ENCODE measurements around the gene CAMTA1.

The CAMTA1 gene

GRCh38 chr1:7104339-7104738, 319.1 kb downstream of the CAMTA1 start:
- no peak for TF ChIP-seq CTCF (IDR thresholded peaks at IDR 0.05; ENCODE audit: low read depth, low read length)
- H3K4me3 ChIP-seq (ENCODE audit: low read depth, low read length), result no peak overlapping the region

GRCh38 chr1:7105269-7105668, 320.0 kb downstream of the CAMTA1 start:
- no peak overlapping the region for H3K4me3 ChIP-seq (ENCODE audit: low read depth, low read length)
- TF ChIP-seq CTCF (IDR thresholded peaks at IDR 0.05; ENCODE audit: low read depth, low read length), result no peak

- no peak for TF ChIP-seq CTCF (IDR thresholded peaks at IDR 0.05; ENCODE audit: low read depth, low read length)
- no peak overlapping the region for H3K4me3 ChIP-seq (ENCODE audit: low read depth, low read length)
Observed at GRCh38 chr1:7106442-7107108, 321.3 kb downstream of the CAMTA1 start.

- TF ChIP-seq CTCF (IDR thresholded peaks at IDR 0.05; ENCODE audit: low read depth, low read length), result no peak
- H3K4me3 ChIP-seq (ENCODE audit: low read depth, low read length), result no peak overlapping the region
Observed at GRCh38 chr1:7107109-7107830, 322.0 kb downstream of the CAMTA1 start.

- TF ChIP-seq CTCF (IDR thresholded peaks at IDR 0.05; ENCODE audit: low read depth, low read length), result no peak
- H3K4me3 ChIP-seq (ENCODE audit: low read depth, low read length), result no peak overlapping the region
Observed at GRCh38 chr1:7108251-7108650, 323.0 kb downstream of the CAMTA1 start.

GRCh38 chr1:7109901-7110300, 324.6 kb downstream of the CAMTA1 start:
- no peak overlapping the region for H3K4me3 ChIP-seq (ENCODE audit: low read depth, low read length)
- no peak for TF ChIP-seq CTCF (IDR thresholded peaks at IDR 0.05; ENCODE audit: low read depth, low read length)

- no peak overlapping the region for H3K4me3 ChIP-seq (ENCODE audit: low read depth, low read length)
- TF ChIP-seq CTCF (IDR thresholded peaks at IDR 0.05; ENCODE audit: low read depth, low read length), result no peak
Observed at GRCh38 chr1:7110321-7110720, 325.1 kb downstream of the CAMTA1 start.

All from WI38 (cell line).